LoVo (cell line): ENCODE results near the gene IL5RA.

Source experiments
- DNase-seq: peaks from one replicate; pipeline ENCODE4 v3.0.0-alpha.2; 2016; ENCODE audit warnings: low spot score

IL5RA gene, protein sequence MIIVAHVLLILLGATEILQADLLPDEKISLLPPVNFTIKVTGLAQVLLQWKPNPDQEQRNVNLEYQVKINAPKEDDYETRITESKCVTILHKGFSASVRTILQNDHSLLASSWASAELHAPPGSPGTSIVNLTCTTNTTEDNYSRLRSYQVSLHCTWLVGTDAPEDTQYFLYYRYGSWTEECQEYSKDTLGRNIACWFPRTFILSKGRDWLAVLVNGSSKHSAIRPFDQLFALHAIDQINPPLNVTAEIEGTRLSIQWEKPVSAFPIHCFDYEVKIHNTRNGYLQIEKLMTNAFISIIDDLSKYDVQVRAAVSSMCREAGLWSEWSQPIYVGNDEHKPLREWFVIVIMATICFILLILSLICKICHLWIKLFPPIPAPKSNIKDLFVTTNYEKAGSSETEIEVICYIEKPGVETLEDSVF

DNA sequence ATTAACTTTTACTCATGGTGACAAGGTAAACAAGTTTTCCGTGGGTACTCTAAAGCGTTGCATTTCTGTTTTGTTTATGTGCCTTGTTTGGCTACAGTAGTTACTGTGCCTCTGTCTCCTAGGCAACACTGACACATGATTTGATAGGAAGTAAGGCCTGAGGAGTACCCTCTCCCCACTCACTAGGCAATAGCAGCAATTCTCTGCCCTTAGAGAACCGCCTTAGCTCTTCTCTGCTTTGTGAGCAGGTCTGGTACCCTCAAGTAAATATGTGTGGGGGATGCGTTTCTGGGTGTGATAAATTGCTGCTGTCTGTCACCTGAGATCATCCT lies at the start of gene IL5RA:
TSS of gene IL5RA (minus strand) at position 76 of the 332 bp plus-strand sequence. CDS start 5,390 bp downstream, outside the sequence.
- DNase-seq = no peak

DNA sequence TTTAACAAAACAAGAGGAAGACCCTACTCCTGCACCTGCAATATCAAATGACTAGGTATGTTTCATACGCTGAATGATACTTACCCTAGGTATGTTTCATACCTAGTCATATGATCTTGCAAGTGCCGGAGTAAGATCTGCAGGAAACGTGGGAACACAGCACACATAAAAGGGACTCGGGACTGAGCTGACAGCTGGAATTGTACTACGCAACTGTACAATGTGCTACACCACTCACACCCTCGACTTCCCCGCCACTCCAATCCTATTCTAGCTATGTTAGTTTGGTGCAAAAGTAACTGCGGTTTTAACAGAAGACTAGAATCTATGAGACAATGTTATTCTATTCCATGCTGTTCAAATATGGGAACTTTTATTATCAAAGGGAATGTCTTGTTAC lies 47.3 kb upstream of the IL5RA start:
- no peak for DNase-seq

DNA sequence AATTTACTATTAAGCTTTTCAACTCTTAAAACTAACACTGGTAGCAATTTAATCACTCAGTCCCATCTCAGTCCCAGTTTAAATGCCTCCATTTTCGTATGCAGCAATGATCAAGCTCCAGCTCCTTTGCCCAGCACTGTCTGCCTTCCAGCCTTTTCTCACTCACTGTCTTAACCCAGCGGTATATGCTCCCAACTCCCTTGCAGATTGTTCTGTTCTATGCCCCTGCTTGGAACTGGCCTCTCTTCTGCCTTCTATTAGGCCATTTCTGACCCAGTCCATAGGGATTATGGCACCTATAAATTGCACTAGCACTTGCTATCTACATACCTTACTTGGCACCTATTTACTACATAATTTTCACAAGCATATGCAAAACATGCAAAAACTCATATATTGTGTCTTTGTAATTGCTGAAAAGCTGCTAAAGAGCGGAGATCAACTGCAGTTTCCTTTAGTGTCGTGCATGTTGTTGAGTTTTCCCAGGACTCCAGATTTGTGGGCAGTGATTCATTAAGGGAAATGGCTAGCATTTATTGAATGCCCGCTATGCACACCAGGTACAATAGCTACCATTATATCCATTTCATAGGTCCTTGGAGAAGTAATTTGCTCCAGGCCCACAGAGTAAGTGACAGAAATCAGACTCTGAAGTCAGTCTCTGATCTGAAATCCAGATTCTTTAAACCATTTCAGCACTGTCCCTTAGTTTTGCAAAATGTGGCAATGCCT lies 44.9 kb upstream of the IL5RA start:
- DNase-seq = no peak

DNA sequence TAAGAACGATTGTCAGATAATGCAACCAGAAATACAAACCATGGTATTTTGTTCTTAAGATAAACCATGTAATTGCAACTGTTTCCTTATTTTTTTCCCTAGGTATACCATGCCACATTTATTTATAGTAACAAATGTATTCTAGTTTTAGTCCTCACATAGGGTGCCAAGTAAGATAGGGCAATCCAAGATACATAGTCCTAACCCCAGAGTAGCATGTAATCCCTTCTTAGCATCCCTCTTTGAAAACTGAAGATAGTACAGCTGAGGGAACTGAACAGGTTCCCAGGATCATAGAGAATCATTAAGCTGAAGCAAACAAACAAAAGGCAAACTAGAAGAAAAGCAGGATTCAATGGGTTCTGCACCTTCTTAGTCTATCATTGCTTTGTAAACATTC lies 41.3 kb upstream of the IL5RA start:
- no peak for DNase-seq

DNA sequence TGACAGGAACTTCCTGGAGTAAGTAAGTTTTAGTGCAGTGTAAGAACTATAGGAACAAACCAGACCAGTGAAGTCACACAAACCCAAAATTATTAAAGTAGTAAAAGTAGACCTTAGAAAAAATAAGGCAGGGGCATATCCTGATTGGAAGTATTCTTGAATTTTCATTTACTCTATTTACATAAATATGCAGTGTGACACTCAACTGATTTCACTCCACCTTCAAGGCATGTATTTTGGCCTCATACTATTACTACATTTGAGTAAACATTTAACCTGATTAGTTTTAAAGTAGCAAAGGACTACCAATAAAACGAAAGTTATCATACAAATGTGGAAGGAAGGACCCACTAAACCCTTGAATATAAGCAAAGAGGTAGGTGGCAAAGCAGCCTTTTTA lies 39.4 kb upstream of the IL5RA start:
- no peak for DNase-seq

DNA sequence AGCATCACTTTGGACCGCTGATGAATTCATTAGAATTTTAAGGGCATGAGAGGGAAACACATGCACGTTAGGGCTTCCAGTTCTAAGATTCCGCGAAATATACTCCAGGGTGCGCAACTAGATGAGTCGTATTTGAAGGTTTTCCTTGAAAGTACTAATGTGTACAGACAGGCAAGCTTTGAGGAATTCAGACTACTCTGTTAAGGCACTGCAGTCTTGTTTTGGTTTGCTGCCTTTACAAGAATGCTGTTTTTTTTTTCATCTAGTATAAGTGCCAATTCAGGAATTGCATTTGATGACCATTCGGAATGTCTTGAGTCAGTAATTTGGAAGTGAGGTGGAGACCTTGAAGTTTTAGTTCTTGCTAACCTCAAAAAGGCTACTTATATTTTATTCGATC lies 35.7 kb upstream of the IL5RA start:
- no peak for DNase-seq

DNA sequence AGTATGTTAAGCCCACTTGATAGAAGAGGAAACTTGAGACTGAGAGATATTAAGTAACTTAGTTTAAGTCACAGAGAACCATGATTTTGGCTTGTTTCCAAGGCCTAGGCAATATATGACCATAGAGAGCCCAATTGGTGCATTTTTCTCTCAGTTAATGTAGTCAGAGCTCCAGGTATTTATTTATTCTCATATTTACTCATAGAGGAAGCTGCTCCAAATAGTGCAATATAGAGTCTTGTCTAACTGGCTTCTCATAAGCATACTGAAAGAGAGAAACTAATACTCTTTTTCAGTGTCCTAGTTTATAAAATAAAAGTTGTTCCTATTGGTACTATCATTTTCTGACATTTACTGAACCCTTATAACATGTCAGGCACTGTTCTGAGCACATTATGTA lies 31.8 kb upstream of the IL5RA start:
- DNase-seq = no peak

DNA sequence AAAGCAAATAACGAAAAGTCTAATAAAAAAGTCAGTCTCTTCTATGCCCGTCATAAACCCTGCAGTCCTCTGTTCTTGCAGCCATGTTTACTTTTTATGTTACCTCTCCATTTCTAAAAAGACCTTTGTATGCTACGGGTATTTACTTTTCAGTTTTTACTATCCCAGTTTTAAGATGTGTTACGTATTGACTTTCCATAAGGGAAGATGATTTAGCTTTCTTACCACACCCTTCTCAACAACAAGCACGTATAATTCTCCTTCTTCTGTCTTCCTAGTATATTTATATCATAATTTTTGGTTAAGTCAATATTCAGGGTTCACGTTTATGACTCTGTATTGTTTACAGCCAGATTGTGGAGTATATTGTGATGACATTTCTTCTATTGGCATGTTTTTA lies 27.4 kb upstream of the IL5RA start:
- no peak for DNase-seq

DNA sequence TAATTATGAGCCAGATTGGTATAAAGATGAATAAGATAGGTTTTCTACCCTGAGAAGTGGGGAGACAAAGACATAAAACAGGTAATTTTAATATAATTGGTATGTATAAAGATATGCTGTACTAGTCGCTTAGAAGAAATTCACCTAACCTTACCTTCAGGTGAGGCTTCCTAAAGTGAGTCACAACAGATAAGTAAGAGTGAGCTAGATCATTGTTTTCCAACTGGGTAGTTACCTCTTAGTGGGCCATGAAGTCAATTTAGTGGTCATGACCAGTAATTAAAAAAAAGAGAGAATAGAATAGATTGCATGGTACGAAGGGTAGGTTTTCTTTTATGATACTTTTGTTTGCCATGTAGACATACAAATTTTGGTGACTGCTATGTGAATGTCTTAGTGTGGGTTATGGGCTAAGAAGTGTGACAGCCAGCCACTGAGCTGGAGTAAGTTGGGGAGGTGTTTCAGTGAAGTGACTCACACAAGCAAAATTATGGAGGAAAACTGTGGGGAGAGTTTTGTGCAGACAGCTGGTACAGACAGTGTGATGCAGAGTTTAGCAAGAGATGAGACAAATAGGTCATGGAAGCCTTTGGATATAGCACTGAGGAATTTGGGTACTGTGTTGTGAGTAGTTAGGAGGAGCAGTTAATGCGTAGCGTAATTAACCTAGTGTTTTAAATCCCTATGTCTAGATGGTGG lies 24.7 kb upstream of the IL5RA start:
- DNase-seq = no peak

DNA sequence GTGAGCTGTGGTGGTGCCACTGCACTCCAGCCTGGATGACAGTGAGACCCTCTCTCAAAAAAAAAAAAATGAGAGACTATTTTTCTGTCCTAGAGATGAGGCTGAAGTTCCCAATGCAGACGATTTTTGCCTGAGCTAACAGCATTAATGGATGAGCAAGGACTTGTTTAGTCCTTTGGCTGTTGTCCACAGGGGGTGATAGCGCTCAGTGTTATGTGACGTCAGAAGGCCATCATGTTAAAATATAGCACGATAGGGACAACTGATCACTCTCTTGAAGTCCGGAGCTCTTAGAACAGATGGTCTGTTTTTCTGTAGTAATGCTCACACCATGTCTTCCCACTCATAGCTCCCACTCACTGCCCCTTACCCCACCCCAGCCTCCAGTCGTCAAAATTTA lies 23.3 kb upstream of the IL5RA start:
- DNase-seq = no peak

DNA sequence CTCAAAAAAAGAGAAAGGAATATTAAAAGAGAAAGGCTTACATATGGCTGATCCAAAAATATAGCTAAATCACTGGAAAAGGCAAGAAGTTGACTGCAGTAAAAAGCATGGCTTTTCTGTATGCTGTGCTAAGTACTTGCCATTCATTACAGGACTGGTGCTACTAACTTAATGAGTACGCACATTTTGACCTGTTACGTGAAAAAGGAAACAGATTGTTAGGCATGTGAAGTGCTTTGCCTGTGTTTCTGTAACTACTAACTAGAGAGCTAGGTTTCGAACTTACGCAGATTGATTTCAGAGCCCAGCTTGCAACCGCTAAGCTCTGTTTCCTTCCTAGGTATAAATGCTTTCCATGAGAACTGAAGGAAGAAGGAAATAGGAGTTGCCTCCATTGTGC lies 19.4 kb upstream of the IL5RA start:
- DNase-seq = no peak

DNA sequence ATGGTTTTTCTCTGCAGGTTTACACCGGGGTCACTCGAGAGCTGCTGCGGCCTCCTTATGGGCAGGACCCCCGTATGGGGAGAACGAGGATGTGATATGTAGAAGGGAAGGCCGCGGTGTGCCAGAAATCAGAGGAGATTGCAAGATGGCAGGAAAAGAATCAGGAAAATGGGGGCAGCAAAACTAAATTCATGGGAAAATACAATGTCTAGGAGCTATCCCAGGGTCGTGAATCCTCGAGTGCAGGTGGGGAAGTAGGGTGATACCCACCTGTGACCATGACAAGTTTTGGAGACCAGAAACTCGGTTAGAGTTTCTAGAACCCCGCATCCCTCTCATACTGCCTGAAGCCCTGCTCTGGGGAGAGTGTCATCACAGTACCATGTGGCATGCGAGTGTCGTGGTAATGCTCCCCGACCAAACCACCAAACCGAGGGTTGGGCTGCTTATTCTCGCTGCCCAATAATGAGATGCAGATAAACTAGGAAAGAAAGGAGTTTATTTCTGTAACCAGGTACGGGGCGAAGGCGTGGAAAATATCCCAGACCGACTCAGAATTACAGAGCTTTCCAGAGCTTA lies 17.3 kb upstream of the IL5RA start:
- peak; percentile 16 for DNase-seq

DNA sequence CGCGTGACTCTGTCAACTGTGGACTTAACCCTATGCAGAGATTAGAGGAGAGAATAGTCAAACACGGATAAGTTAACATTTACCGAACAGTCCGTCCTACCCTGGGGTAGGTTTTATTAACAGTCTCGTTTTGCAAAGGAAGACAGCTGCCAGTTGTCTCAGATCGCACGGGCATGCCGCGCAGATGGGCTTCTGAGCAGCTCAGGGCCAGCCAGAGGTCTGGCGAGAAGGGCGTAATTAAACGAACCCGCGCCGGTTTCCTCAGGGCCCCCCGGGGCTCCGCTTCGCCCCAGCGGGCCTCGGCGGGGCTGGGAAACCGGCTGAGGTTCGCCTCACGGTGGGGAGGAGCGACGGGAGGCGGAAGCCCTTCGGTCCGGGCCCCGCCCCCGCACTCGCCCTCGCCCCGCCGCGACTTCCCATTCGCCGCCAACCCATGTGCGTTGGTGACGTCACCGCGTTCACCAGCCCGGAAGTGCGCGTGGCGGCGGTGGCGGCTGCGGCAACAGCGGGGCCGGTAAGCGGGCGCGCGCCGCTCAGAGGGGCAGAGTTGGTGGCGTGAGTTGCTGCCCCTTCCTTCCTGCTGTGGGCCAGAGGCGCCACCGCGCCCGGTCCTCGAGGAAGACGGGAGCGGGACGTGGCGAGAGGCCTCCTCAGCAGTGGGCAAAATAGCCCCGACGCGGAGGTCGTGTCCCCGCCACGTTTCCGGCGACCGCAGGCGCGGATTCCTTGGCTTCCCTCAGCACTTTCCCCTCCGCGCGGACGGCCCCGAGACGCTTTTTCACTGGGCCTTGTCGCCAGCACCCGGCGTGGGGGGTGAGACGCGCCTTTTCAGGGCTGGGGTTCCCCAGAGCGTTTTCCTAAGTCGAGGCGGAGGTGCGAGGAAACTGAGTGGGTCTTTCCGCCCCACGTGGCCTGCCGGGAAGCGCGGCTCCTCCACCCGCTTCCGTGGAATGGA lies 16.6 kb upstream of the IL5RA start, which contains the start of gene TRNT1:
TSS of gene TRNT1 (plus strand) at position 464 of the 955 bp plus-strand sequence. CDS start 2,101 bp downstream, outside the sequence.
- peak; percentile 92 for DNase-seq

DNA sequence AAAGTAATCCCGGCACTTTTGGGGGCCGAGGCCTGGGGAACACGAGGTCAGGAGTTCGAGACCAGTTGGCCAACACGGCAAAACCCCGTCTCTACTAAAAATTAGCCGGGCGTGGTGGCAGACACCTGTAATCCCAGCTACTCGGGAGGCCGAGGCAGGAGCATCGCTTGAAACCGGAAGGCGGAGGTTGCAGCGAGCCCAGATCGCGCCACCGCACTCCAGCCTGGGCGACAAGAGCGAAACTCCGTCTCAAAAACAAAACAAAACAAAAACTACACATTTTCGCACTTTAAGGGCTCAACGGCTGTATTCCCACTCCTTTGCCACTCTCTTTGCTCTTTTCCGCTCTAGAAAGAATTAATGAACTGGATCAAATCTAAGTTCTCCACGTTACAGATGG lies 15.8 kb upstream of the IL5RA start:
- DNase-seq = no peak

DNA sequence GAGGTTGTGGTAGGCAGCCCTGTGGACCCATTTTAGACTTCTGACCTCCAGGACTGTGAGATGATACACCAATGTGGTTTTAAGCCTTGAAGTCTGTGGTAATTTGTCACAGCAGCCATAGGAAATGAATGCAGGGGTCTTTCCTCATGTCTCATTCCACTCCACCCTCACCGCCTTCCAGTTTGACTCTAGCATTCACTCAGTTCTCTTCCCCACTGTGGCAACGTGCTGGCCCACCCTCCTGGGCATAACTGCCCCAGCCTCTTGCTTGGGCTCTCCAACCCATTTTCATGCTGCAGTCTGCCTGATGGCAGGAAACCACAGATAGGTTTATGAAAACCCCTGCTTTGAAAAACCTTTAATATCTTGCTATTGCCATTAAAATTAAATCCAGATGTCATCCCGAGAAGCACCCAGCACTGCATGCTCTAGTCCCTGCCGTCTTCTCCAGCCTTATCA lies 9.2 kb upstream of the IL5RA start:
- no peak for DNase-seq

DNA sequence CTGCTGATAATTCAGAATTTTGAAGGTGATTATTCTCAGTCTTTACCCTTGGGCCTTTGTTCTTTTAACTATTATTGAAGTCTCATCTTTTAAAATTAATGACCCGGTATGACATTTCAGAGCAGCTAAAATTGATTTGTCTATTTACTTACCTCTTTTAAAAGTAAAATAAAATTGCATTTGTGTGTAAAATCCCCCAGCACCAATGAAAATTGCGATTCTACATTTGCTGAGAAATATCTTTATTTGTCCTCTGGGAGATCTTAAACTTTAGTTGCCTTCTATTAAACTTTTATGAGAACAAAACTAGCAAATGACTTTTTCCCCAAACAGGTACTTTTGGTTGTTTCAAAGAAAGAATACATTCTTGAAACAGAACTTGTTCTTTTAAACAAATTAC lies 7.5 kb upstream of the IL5RA start:
- DNase-seq = no peak

DNA sequence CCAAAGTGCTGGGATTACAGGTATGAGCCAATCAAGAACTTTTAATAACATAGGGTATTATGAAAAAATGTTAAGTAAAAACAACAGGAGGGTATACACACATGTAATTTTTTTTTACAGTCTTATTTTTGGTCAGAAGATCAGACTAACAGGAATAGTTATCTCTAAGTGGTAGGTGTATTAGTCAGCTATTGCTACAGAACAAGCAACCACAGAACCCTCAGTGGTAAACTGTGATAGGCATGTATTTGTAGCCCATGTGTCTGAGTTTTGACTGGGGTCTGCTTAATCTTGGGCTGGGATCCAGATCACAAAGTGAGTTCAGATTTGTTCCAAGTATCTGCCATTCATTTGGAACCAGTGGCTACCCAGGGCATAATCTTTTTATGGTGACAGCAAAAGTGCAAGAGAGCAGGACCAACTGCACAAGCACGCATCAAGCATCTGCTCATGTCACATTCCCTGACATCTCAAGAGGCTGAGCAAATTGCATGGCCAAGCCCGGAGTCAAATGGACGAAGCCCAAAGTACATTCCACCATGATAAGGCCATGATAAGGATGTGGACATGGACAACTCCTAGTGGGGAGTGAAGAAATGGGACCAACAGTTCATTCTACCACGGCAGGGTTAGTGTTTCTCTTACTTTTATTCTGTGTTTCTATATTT lies 3.0 kb upstream of the IL5RA start:
- no peak for DNase-seq

DNA sequence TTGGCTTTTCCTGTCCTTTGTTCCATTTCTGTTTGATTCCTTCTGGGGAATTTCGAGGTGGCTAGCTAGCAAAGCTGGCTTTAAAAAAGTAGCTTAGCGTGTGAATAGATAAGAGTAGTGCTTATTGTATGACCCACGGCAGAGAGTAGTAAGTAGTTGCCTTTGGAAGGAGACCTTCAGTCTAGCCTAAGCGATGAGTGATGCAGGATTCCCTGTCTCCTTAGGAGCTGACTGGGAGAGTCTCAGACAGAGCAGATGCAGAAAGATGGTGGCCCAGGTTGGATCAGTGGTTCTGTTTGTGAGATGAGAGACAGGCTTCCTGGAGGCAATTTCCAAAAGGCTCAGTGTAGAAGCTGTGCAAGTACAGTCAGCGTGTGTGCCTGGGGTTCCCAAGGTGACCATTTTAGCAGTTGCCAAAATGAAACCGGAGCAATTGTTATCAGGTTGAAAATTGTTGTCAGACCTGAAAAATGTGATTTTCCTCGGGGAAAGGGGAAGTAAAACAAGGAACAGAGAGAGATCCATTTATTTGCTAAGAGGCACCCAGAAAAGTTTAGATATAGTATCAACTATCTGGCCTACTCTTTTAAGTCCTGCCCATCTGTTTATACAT lies 681 bp upstream of the IL5RA start:
- no peak for DNase-seq

DNA sequence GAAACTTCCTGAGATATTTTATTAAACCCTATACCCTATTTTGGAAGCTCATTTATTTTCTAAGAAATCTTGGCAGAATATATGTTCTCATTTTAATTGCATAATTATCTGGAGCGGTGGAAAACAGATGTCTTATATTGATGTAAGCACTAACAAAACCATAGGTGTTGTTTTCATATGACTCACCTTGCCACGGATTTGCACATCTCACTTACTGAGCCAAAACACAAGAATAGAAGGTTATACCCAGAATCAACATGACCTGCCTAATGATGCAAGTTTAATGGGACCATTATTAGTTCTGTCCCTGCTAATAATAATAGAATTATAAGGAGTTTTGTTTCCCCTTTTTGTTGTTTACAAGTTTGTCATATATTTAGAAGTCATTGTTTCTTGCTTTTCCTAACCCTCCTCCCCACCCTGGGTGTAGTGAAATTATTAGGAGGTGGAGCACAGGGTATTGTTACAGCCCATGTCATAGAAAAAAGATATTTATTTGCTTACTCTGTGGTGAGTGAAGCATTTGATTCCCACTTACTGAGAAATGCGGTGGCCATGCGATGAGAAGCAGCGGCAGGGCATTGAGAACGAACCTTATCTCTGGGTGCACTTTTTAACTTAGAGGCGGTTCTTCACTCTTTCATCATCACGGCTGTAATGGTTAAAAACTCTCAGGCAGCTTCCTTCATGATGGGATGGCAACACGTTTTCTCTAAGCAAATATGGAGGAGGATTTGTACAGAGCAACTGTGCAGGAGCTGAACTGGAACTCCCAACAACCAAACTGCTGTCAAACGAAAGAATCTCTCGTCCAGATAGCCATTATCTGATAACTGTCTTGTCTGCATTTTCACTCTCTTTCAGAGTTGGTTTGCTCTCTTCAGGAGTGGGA lies 521 bp downstream of the IL5RA start:
- no peak for DNase-seq
